B cell (primary cell): ENCODE measurements around the gene CLOCK. TPM values are rescaled to one million over a fixed set of nuclear protein-coding genes. Genes with fewer than 3 reads are reported as not detected.

Source experiments
- ATAC-seq: fragments of 200-7000 bp; cut with Tn5 transposase; one replicate; pipeline ENCODE4 v1.10.0; 2021; ENCODE audit warnings: low read depth, mild to moderate bottlenecking, moderate number of reproducible peaks, moderate library complexity
- CTCF ChIA-PET: fragments of 350-600 bp; sonication (Branson Sonifier 250); formaldehyde crosslinking; loops from one replicate; lab custom pipeline; 2021; ENCODE audit warnings: antibody characterized with exemption, inconsistent platforms; lab: Charles Lee
- POLR2A ChIA-PET: fragments of 350-600 bp; sonication (Branson Sonifier 250); formaldehyde crosslinking; loops from one replicate; lab custom pipeline; 2021; ENCODE audit warnings: antibody characterized with exemption; lab: Charles Lee
- DNase-seq: peaks from one replicate; pipeline ENCODE4 v3.0.0; 2013
- H2AFZ ChIP-seq: 2 replicates; pipeline ENCODE4 v1.6.1; 2012; ENCODE audit warnings: mild to moderate bottlenecking, low read depth, low read length; ENCODE audit not compliant: insufficient read depth, poor library complexity, severe bottlenecking
- H3K27ac ChIP-seq, 2 donors: 1 replicate in 1 of 2; 2 replicates in 1 of 2; pipeline ENCODE4 v1.5.1; 2012 to 2013; ENCODE audit warnings: low read length in 2 of 2, mild to moderate bottlenecking in 2 of 2, moderate library complexity in 1 of 2
- H3K27me3 ChIP-seq, 4 experiments: fragments of 200-600 bp in 1 of 4; sonication (generic) in 1 of 4; replicated peaks in 1 of 4; 1 replicate in 2 of 4; 2 replicates in 2 of 4; pipeline versions ENCODE4 v1.6.1 to v1.7.0; 2013 to 2016; ENCODE audit warnings: low read length in 3 of 4, mild to moderate bottlenecking in 2 of 4, mixed read lengths in 1 of 4, moderate library complexity in 1 of 4; ENCODE audit not compliant: insufficient read depth in 4 of 4, control insufficient read depth in 3 of 4; ENCODE audit errors: control extremely low read depth in 1 of 4
- H3K36me3 ChIP-seq, 2 experiments: replicated peaks in 1 of 2; 1 replicate in 1 of 2; 2 replicates in 1 of 2; pipeline versions ENCODE4 v1.6.1 to v1.7.1; 2013; ENCODE audit warnings: low read length in 1 of 2; ENCODE audit not compliant: insufficient read depth in 2 of 2, control insufficient read depth in 1 of 2; ENCODE audit errors: control extremely low read depth in 1 of 2, extremely low read depth in 1 of 2
- H3K4me1 ChIP-seq, 2 donors: fragments of 200-600 bp in 1 of 2; sonication (generic) in 1 of 2; 1 replicate in 1 of 2; 2 replicates in 1 of 2; pipeline versions ENCODE4 v1.5.1 to v1.6.1; 2013 to 2017; ENCODE audit warnings: low read length in 2 of 2; ENCODE audit not compliant: control insufficient read depth in 2 of 2, insufficient read depth in 2 of 2
- H3K4me2 ChIP-seq: replicated peaks from 2 replicates; pipeline ENCODE3; 2012; ENCODE audit warnings: mild to moderate bottlenecking, low read depth, low read length; ENCODE audit not compliant: poor library complexity, severe bottlenecking
- H3K4me3 ChIP-seq, 5 experiments: fragments of 200-600 bp in 1 of 5; sonication (generic) in 1 of 5; 1 replicate in 3 of 5; 2 replicates in 2 of 5; pipeline versions ENCODE4 v1.5.1 to v1.7.0; 2011 to 2016; ENCODE audit warnings: low read length in 4 of 5, mild to moderate bottlenecking in 4 of 5, low read depth in 2 of 5, control low read depth in 1 of 5, moderate library complexity in 1 of 5; ENCODE audit not compliant: insufficient read depth in 1 of 5; ENCODE audit errors: control extremely low read depth in 1 of 5, extremely low read depth in 1 of 5
- H3K79me2 ChIP-seq: fragments of 200-600 bp; sonication (generic); one replicate; pipeline ENCODE4 v1.6.0; 2016; ENCODE audit warnings: low read length; ENCODE audit not compliant: control insufficient read depth, insufficient read depth
- H3K9ac ChIP-seq: fragments of 200-600 bp; sonication (generic); 2 replicates; pipeline ENCODE4 v1.6.1; 2017; ENCODE audit warnings: mild to moderate bottlenecking, low read length, moderate library complexity
- H3K9me3 ChIP-seq, 3 donors: one replicate each; pipeline versions ENCODE4 v1.6.1 to v1.7.1; 2013; ENCODE audit warnings: low read length in 2 of 3; ENCODE audit not compliant: control insufficient read depth in 2 of 3, insufficient read depth in 1 of 3; ENCODE audit errors: control extremely low read depth in 1 of 3
- H4K20me1 ChIP-seq: 2 replicates; pipeline ENCODE4 v1.6.0; 2012; ENCODE audit warnings: mild to moderate bottlenecking, low read length; ENCODE audit not compliant: insufficient read depth, control insufficient read depth, poor library complexity, severe bottlenecking
- H3K27ac Mint-ChIP-seq: one replicate; pipeline ENCODE4 v1.8.0; 2021; ENCODE audit warnings: mixed read lengths
- H3K27me3 Mint-ChIP-seq: one replicate; pipeline ENCODE4 v1.8.0; 2021; ENCODE audit warnings: mixed read lengths
- H3K4me1 Mint-ChIP-seq: one replicate; pipeline ENCODE4 v1.8.0; 2021; ENCODE audit warnings: mixed read lengths
- H3K4me3 Mint-ChIP-seq: one replicate; pipeline ENCODE4 v1.8.0; 2021; ENCODE audit warnings: mixed read lengths
- H3K9me3 Mint-ChIP-seq: one replicate; pipeline ENCODE4 v1.8.0; 2022; ENCODE audit warnings: mixed read lengths; ENCODE audit not compliant: insufficient read depth
- CTCF ChIP-seq: fragments of 200-600 bp; IDR thresholded peaks from one replicate; pipeline ENCODE4 v1.8.0; 2022; ENCODE audit warnings: antibody characterized with exemption, mild to moderate bottlenecking
- EZH2 ChIP-seq: IDR thresholded peaks from 2 replicates; pipeline ENCODE4 v1.6.1; 2012; ENCODE audit warnings: borderline replicate concordance, low read depth, mild to moderate bottlenecking, moderate library complexity, low read length; ENCODE audit not compliant: insufficient read depth, poor library complexity, severe bottlenecking
- WGBS: methylation state at CpG from one replicate; pipeline ENCODE4 v1.1.5; 2013; ENCODE audit warnings: missing lambda C conversion rate; ENCODE audit not compliant: insufficient coverage; 5-methylcytosine and 5-hydroxymethylcytosine counted together
- intact Hi-C: fragments of 100-400 bp; cut with micrococcal nuclease; formaldehyde crosslinking; loops from one replicate; pipeline ENCODE4 v1.10.0; 2022
- polyA plus RNA-seq: library from polyadenylated mRNA; depleted of rRNA; stranded (reverse); fragments of >200 nt; gene quantifications from 2 replicates; pipeline ENCODE4 v1.2.3, GENCODE V29; 2012
- total RNA-seq, 2 donors: library from RNA; stranded (reverse); fragments of 120-200 nt in 1 of 2; gene quantifications; 1 replicate in 1 of 2; 2 replicates in 1 of 2; pipeline versions ENCODE4 v1.2.3 to v1.2.4, GENCODE V29; 2013 to 2022

CLOCK gene
- total and polyA plus RNA-seq, 2 donors (not counting 1 experiment from before 2014, with no cell fraction given): 2.8 to 14.2 TPM

- ChIA-PET POLR2A (no interaction called here), CTCF (interaction anchor here (1.5 kb wide), 1 partner anchor 14 kb away, joined by 3 read pairs; no protein-coding TSS in a partner anchor)
- Histone ChIP-seq H3K4me2 (no peak overlapping the region), H3K4me1 (no peaks in the 10 kb centered on the region), H3K9ac (no peak overlapping the region), H2AFZ (no peak overlapping the region), H3K27me3 (no peaks in the 10 kb centered on the region), H4K20me1 (no peaks in the 10 kb centered on the region), H3K36me3 (peaks cover 15 to 46% of the 10 kb centered on the region in 2 experiments), H3K4me3 (no peak overlapping the region), H3K9me3 (no peaks in the 10 kb centered on the region), H3K27ac (peak overlapping the region in 1 of 2 donors; percentile 34), H3K79me2 (no peaks in the 10 kb centered on the region)
- H3K4me3 Mint-ChIP-seq: no peak overlapping the region
- no peak for DNase-seq
- no peaks in the 10 kb centered on the region for H3K9me3 Mint-ChIP-seq
- intact Hi-C loops: no loop called here
- peaks cover 7% of the 10 kb centered on the region for H3K4me1 Mint-ChIP-seq
- H3K27me3 Mint-ChIP-seq: no peaks in the 10 kb centered on the region
- no peak for ATAC-seq
- no peak overlapping the region for H3K27ac Mint-ChIP-seq
- WGBS: 83% methylated on average over 6 of the region's 6 CpGs
- no peak for TF ChIP-seq CTCF
- no peak for TF ChIP-seq EZH2
These were observed 114.9 kb downstream of the CLOCK start for GRCh38 chr4:55431710-55432336.

- Histone ChIP-seq H4K20me1 (peaks cover 6% of the 10 kb centered on the region), H3K4me3 (no peak overlapping the region), H3K4me2 (no peak overlapping the region), H3K27me3 (no peaks in the 10 kb centered on the region), H3K27ac (no peak overlapping the region), H3K79me2 (no peaks in the 10 kb centered on the region), H3K9ac (no peak overlapping the region), H3K9me3 (peaks cover 0 to 1% (median 0%) of the 10 kb centered on the region in 3 donors), H2AFZ (no peak overlapping the region), H3K4me1 (no peaks in the 10 kb centered on the region), H3K36me3 (peaks cover 14 to 67% of the 10 kb centered on the region in 2 experiments)
- H3K4me1 Mint-ChIP-seq: no peaks in the 10 kb centered on the region
- H3K27ac Mint-ChIP-seq: no peak overlapping the region
- H3K27me3 Mint-ChIP-seq: no peaks in the 10 kb centered on the region
- ChIA-PET POLR2A (no interaction called here), CTCF (no interaction called here)
- no peak overlapping the region for H3K4me3 Mint-ChIP-seq
- no peaks in the 10 kb centered on the region for H3K9me3 Mint-ChIP-seq
- WGBS: no CpG with 5 or more reads among the region's 3 CpGs
- TF ChIP-seq CTCF (no peak), EZH2 (no peak)
- DNase-seq: no peak
- intact Hi-C loops: no loop called here
- no peak for ATAC-seq
These were observed 121.9 kb downstream of the CLOCK start for GRCh38 chr4:55424791-55425190.
